T47D (cell line): ENCODE results near the gene INHBC.
"Not testable (repeated sequence)": the region's sequence is repeated elsewhere in the genome, so short reads cannot be mapped to it uniquely, and the experiment has no call there.

Experiments used
- DNase-seq, 2 experiments: peaks; one replicate each; pipeline versions ENCODE4 v3.0.0 to v3.0.0-alpha.2; 2011 to 2012; ENCODE audit warnings: low read depth in 1 of 2, low spot score in 1 of 2
- JUND ChIP-seq: IDR thresholded peaks from 2 replicates; pipeline ENCODE4 v1.6.1; 2012; ENCODE audit warnings: low read depth
- in situ Hi-C: cut with HindIII; loops from 2 replicates; pipeline ENCODE4 v1.10.0; 2016; ENCODE audit warnings: low sequenced_read_pairs, low pct_unique_long_range_greater_than_20kb

INHBC gene

GRCh38 chr12:57431654-57432188, 2.9 kb upstream of the INHBC start:
- DNase-seq = no peak
- no peak for TF ChIP-seq JUND
- in situ Hi-C loops = no loop called here

GRCh38 chr12:57433370-57433769, 1.2 kb upstream of the INHBC start:
- in situ Hi-C loops = no loop called here
- no peak for TF ChIP-seq JUND
- DNase-seq = no peak

- TF ChIP-seq JUND = no peak
- in situ Hi-C loops = no loop called here
- DNase-seq = no peak
Observed at GRCh38 chr12:57435293-57435692, 709 bp downstream of the INHBC start.

GRCh38 chr12:57438400-57438799, 3.8 kb downstream of the INHBC start:
- no peak for TF ChIP-seq JUND
- in situ Hi-C loops = no loop called here
- DNase-seq = no peak

- TF ChIP-seq JUND = no peak
- no peak for DNase-seq
- in situ Hi-C loops = no loop called here
Observed at GRCh38 chr12:57439762-57440266, 5.2 kb downstream of the INHBC start.

GRCh38 chr12:57441393-57441792, 6.8 kb downstream of the INHBC start:
- in situ Hi-C loops, DNase-seq: not testable (repeated sequence)

- no peak for TF ChIP-seq JUND
- in situ Hi-C loops = no loop called here
- DNase-seq = no peak
Observed at GRCh38 chr12:57441846-57442427, 7.4 kb downstream of the INHBC start.

- in situ Hi-C loops, DNase-seq: not testable (repeated sequence)
Observed at GRCh38 chr12:57444337-57444736, 9.8 kb downstream of the INHBC start.

- no peak for DNase-seq
- TF ChIP-seq JUND = no peak
- in situ Hi-C loops = no loop called here
Observed at GRCh38 chr12:57444744-57445143, 10.2 kb downstream of the INHBC start.

- in situ Hi-C loops = no loop called here
- no peak for TF ChIP-seq JUND
- no peak for DNase-seq
Observed at GRCh38 chr12:57446292-57446960, 11.8 kb downstream of the INHBC start.

- no peak for TF ChIP-seq JUND
- in situ Hi-C loops = no loop called here
- no peak for DNase-seq
Observed at GRCh38 chr12:57448669-57449068, 14.1 kb downstream of the INHBC start.

GRCh38 chr12:57449375-57449774, 14.8 kb downstream of the INHBC start:
- in situ Hi-C loops = no loop called here
- TF ChIP-seq JUND = no peak

GRCh38 chr12:57450057-57450456, 15.5 kb downstream of the INHBC start:
- DNase-seq = no peak
- no peak for TF ChIP-seq JUND
- in situ Hi-C loops = no loop called here

More at GRCh38 chr12:57449375-57449774, 14.8 kb downstream of the INHBC start:
- no peak for DNase-seq
